Smooth muscle cell (in vitro differentiated cells): ENCODE results near the gene MTMR1. TPM values are rescaled to one million over a fixed set of nuclear protein-coding genes. Genes with fewer than 3 reads are reported as not detected.

Experiments used
- DNase-seq: peaks from one replicate; lab custom pipeline; 2025; ENCODE audit not compliant: unreplicated experiment; lab: John Stamatoyannopoulos, UW
- H2AFZ ChIP-seq: fragments of 200-600 bp; sonication (generic); 2 replicates; pipeline ENCODE4 v1.6.0; 2016; ENCODE audit warnings: antibody characterized with exemption, low read depth, mild to moderate bottlenecking
- H3F3A ChIP-seq: fragments of 200-600 bp; sonication (generic); 2 replicates; pipeline ENCODE4 v1.6.0; 2017; ENCODE audit warnings: antibody characterized with exemption, low read depth
- H3K27ac ChIP-seq: fragments of 200-600 bp; sonication (generic); 2 replicates; pipeline ENCODE4 v1.5.1; 2016; ENCODE audit warnings: low read depth, mild to moderate bottlenecking
- H3K27me3 ChIP-seq: fragments of 200-600 bp; sonication (generic); 2 replicates; pipeline ENCODE4 v1.6.1; 2016; ENCODE audit warnings: low read depth, mild to moderate bottlenecking
- H3K36me3 ChIP-seq: fragments of 200-600 bp; sonication (generic); 2 replicates; pipeline ENCODE4 v1.5.1; 2016; ENCODE audit warnings: low read depth
- H3K4me1 ChIP-seq: fragments of 200-600 bp; sonication (generic); 2 replicates; pipeline ENCODE4 v1.5.1; 2016; ENCODE audit warnings: low read depth
- H3K4me2 ChIP-seq: fragments of 200-600 bp; sonication (generic); 2 replicates; pipeline ENCODE4 v1.6.0; 2016; ENCODE audit warnings: mild to moderate bottlenecking
- H3K4me3 ChIP-seq: fragments of 200-600 bp; sonication (generic); 2 replicates; pipeline ENCODE4 v1.5.1; 2016; ENCODE audit warnings: mild to moderate bottlenecking
- H3K79me2 ChIP-seq: fragments of 200-600 bp; sonication (generic); 2 replicates; pipeline ENCODE4 v1.6.0; 2016; ENCODE audit warnings: low read depth, mild to moderate bottlenecking
- H3K9ac ChIP-seq: fragments of 200-600 bp; sonication (generic); 2 replicates; pipeline ENCODE4 v1.6.0; 2016; ENCODE audit warnings: low read depth
- H3K9me3 ChIP-seq: fragments of 200-600 bp; sonication (generic); replicated peaks from 2 replicates; pipeline ENCODE4 v1.5.1; 2016; ENCODE audit warnings: low read depth
- H4K20me1 ChIP-seq: fragments of 200-600 bp; sonication (generic); 2 replicates; pipeline ENCODE4 v1.6.0; 2016; ENCODE audit warnings: low read depth
- CTCF ChIP-seq: fragments of 200-600 bp; sonication (generic); IDR thresholded peaks from 2 replicates; pipeline ENCODE4 v1.5.1; 2017; ENCODE audit warnings: borderline replicate concordance, mild to moderate bottlenecking, antibody characterized with exemption; ENCODE audit not compliant: insufficient read depth, poor library complexity, severe bottlenecking
- WGBS: methylation state at CpG from one replicate; pipeline ENCODE4 v1.1.7; 2016; ENCODE audit warnings: low lambda C conversion rate; 5-methylcytosine and 5-hydroxymethylcytosine counted together
- polyA plus RNA-seq: library from polyadenylated mRNA; unstranded; fragments of >200 nt; fragmentation: Nextera tagmentation; extraction: Ambion mirVana; gene quantifications from 2 replicates; pipeline ENCODE4 v1.2.1, GENCODE V29; 2016
- total RNA-seq: library from RNA; depleted of rRNA; stranded (reverse); fragments of >200 nt; gene quantifications from 2 replicates; pipeline ENCODE4 v1.2.3, GENCODE V29; 2014

MTMR1 gene
- total and polyA plus RNA-seq, 2 experiments from 2014 or later = 10.1 to 13.8 TPM

- H3K9me3 ChIP-seq = no peaks in the 10 kb centered on the region
- H3K9ac ChIP-seq = no peak overlapping the region
- no peaks in the 10 kb centered on the region for H3K4me1 ChIP-seq
- H3K4me2 ChIP-seq = no peak overlapping the region
- DNase-seq = no peak
- TF ChIP-seq CTCF = no peak
- H3K27me3 ChIP-seq = no peaks in the 10 kb centered on the region
- H2AFZ ChIP-seq = no peak overlapping the region
- no peaks in the 10 kb centered on the region for H4K20me1 ChIP-seq
- no peak overlapping the region for H3K27ac ChIP-seq
- no peak overlapping the region for H3K4me3 ChIP-seq
- H3F3A ChIP-seq = no peaks in the 10 kb centered on the region
- H3K79me2 ChIP-seq = no peaks in the 10 kb centered on the region
- H3K36me3 ChIP-seq = no peaks in the 10 kb centered on the region
- 90% methylated on average over 5 of the region's 5 CpGs for WGBS
Observed at GRCh38 chrX:150757371-150757770, 64.2 kb downstream of the MTMR1 start.

- H3K4me3 ChIP-seq = no peak overlapping the region
- no peaks in the 10 kb centered on the region for H4K20me1 ChIP-seq
- DNase-seq = no peak
- H3K36me3 ChIP-seq = no peaks in the 10 kb centered on the region
- H3K4me1 ChIP-seq = no peaks in the 10 kb centered on the region
- H3K9ac ChIP-seq = no peak overlapping the region
- no peaks in the 10 kb centered on the region for H3F3A ChIP-seq
- H3K27me3 ChIP-seq = no peaks in the 10 kb centered on the region
- WGBS = 80% methylated on average over 20 of the region's 22 CpGs
- no peaks in the 10 kb centered on the region for H3K79me2 ChIP-seq
- no peak for TF ChIP-seq CTCF
- H3K9me3 ChIP-seq = no peaks in the 10 kb centered on the region
- no peak overlapping the region for H2AFZ ChIP-seq
- no peak overlapping the region for H3K27ac ChIP-seq
- H3K4me2 ChIP-seq = no peak overlapping the region
Observed at GRCh38 chrX:150759568-150760416, 66.6 kb downstream of the MTMR1 start.

- Histone ChIP-seq H3K79me2 (no peaks in the 10 kb centered on the region), H3K9me3 (no peaks in the 10 kb centered on the region), H3K27ac (no peak overlapping the region), H3F3A (peaks cover under 1% of the 10 kb centered on the region), H3K4me3 (no peak overlapping the region), H3K4me2 (no peak overlapping the region), H3K27me3 (no peaks in the 10 kb centered on the region), H3K9ac (no peak overlapping the region), H3K4me1 (no peaks in the 10 kb centered on the region), H2AFZ (no peak overlapping the region), H4K20me1 (no peaks in the 10 kb centered on the region), H3K36me3 (no peaks in the 10 kb centered on the region)
- 66% methylated on average over 7 of the region's 7 CpGs for WGBS
- no peak for TF ChIP-seq CTCF
- DNase-seq = no peak
Observed at GRCh38 chrX:150761176-150761818, 68.1 kb downstream of the MTMR1 start.
